Fibroblast of skin of left quadriceps (primary cell): ENCODE measurements around the gene METTL9.
"Not testable (repeated sequence)": the region's sequence is repeated elsewhere in the genome, so short reads cannot be mapped to it uniquely, and the experiment has no call there.

Source experiments
- DNase-seq, 2 experiments: peaks; one replicate each; pipeline ENCODE4 v3.0.0-alpha.2; 2013; ENCODE audit warnings: low read depth in 2 of 2

Gene METTL9

GRCh38 chr16:21599122-21600030 lies at the start of gene METTL9:
METTL9 (plus strand) TSS chr16:21599577; CDS start chr16:21599734, 157 bp downstream.
- peak; percentile 89 for DNase-seq

DNA sequence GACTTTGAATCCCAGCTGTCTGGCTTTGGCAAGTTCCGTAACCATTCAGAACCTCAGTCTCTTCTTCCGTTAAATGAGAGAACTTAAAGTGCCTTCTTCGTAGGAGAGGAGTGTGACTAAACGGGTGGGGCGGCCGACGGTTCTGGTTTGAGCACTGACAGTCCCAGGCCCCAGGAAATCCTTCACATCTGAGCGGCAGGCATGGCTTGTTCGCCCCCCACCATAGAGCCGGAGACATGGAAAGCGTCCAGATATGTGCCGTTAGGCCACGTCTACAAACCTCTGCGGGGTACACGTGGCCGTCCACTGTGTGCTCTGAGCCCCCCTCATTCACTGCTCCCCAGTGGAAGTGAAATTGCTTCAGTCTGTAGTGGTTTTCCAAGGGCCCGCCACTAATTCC lies 49.4 kb upstream of the METTL9 start:
- not testable (repeated sequence) for DNase-seq

DNA sequence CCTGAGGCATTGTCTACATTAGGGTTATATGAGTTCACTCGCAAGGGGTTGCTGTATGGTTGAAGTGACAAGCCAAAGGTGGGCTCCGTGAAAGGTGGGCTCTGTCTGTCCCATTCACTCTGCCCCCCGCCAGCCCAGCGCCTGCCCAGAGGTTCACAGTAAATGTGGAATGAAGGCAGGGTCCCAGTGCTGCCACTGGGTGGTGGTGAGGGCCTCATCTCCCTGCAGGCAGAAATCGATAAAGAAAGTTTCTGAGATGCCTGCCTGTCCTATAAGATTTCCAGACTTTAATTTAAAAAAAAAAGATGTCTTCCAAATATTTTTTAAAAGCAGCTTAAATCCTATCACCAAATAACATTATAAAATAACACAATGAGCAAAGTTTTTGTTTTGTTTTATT lies 48.9 kb upstream of the METTL9 start:
- not testable (repeated sequence) for DNase-seq

- not testable (repeated sequence) for DNase-seq
Observed at GRCh38 chr16:21551076-21551475, 48.3 kb upstream of the METTL9 start.

- not testable (repeated sequence) for DNase-seq
Observed at GRCh38 chr16:21551600-21551999, 47.8 kb upstream of the METTL9 start.

GRCh38 chr16:21553481-21554296 lies 45.7 kb upstream of the METTL9 start:
- not testable (repeated sequence) for DNase-seq

DNA sequence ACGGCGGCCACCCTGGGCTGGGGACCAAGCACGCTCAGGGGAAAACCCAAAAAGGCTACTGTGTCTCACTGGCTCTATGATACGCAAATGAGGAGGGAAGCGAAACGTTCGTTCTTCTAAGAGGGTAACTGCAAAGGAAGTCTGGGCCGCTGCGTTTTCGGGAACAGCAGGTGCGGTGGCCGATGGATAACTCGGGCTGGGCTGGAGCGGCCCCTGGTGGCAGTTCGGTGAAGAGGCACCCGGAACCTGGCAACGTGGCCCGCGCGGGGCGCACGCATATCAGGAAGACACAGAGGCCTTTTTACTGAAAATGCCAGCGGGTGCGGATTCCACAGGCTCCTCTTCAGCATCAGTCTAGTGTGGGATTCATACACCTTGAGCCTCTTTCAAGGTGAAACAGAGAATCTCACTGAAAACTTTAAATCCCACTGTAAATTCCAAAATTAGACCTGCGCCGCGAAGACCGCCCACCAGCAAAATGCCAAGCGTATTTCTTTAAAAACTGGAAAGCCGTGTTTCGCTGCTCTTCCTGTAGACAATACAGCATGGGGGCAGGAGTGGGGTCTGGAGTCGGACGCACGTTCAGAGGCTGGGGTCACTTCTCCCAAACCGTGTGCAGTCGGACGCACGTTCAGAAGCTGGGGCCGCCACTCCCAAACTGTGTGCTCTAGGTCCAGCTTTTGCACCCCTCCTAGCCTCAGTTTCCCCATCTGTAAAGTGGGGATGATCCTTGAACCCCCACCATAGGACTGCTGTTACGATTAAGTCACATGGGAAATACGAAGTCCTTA lies 44.4 kb upstream of the METTL9 start:
- peak; percentile 36 to 42 for DNase-seq

DNA sequence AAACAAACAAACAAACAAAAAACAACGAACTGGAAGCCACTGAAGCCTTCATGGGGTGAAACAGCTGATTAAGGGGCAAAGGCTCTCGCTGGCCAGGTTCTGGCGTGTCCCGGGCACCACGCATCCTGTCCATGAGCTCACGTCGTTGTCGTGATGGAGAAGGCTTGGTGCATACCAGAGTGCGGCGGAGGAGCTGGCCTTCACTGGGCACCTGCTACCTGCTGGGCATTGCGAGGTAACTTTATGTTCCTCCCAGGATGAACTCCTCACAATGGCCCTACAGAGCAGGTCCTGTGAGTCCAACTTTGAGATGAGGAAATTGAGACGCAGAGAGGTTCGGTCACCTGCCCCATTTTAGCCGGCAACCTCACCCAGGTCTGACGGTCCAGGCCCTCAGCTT lies 43.8 kb upstream of the METTL9 start:
- not testable (repeated sequence) for DNase-seq

DNA sequence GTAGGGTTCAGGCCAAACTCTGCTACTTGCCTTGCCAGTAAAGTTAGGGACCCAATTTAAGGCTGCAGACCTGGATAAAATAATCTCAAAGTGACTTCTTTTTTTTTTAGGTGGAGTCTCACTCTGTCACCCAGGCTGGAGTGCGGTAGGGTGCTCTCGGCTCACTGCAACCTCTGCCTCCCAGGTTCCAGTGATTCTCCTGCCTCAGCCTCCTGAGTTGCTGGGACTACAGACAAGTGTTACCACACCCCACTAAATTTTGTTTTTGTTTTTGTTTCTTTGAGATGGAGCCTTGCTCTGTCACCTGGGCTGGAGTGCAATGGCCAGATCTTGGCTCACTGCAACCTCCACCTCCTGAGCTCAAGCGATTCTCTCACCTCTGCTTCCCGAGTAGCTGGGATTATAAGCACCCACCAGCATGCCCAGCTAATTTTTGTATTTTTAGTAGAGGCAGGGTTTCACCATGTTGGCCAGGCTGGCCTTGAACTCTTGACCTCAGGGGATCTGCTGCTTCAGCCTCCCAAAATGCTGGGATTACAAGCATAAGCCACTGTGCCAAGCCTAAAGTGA lies 43.3 kb upstream of the METTL9 start:
- DNase-seq: not testable (repeated sequence)

GRCh38 chr16:21556651-21557241 lies 42.6 kb upstream of the METTL9 start:
- DNase-seq: not testable (repeated sequence)

DNA sequence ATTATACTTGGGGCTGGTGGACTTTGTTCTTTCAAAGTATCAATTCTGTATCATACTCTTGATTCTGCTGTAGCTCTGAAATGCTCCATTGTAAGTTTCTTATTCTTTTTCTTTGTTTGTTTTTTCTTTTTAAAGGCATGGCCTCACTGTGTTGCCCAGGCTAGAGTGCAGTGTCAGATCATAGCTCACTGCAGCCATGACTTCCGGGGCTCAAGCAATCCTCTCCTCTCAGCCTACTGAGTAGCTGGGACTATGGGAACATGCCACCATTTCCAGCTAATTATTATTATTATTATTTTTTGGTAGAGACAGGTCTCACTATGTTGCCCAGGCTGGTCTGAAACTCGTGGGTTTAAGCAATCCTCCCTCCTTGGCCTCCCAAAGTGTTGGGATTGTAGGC lies 38.9 kb upstream of the METTL9 start:
- DNase-seq: no peak

- no peak for DNase-seq
Observed at GRCh38 chr16:21563676-21564075, 35.7 kb upstream of the METTL9 start.

DNA sequence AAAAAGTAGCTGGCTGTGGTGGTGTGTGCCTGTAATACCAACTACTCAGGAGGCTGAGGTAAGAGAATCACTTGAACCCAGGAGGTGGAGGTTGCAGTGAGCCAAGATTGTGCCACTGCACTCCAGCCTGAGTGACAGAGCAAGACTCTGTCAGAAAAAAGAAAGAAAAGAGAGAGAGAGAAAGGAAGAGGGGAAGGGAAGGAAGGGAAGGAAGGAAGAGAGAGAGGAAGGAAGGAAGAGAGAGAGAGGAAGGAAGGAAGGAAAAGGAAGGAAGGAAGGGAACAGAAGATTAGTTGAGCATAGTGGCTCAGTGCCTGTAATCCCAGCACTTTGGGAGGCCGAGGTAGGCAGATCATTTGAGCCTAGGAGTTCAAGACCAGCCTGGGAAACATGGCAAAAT lies 35.0 kb upstream of the METTL9 start:
- DNase-seq: not testable (repeated sequence)

DNA sequence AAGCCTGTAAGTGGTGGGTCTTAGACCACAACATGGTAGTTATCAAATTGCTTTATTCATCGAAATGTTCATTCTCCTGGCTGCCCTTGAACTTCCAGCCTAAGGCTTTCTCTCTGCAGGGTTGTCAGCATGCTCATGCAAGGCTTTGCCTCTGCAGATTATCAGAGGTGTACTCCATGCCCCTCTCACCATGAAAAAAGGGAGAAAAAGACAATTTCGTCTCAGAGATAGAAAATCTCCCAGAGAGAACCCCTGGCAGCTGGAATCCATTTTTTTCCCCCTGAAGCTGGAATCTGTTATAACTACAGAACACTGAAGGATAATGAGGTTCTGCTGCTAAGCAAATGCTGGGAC lies 33.9 kb upstream of the METTL9 start:
- DNase-seq: no peak

- DNase-seq: no peak
Observed at GRCh38 chr16:21565861-21566669, 33.3 kb upstream of the METTL9 start.

DNA sequence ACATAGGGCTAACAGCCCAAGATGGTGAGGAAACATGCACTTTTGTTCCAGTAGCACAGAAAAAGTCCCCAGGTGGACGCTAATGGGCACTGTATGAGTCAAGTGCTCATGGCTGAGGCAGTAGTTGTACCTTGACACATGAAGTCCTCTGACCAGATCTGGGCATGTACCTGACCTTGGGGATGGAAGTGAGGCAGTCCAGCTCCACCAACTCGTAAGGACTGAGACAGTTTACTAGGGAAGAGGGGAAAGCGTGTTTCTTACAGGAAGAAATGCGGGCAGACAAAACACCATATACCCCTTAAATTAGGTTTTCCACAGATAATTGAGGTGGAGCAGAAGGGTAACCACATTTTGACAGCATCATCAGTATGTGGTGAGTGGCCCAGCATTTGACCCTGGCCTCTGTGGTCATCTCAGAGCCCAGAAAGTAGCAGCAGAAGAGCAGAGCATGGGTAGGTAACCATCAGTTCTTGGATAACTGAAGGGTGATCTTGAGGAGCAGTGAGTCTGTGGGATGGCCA lies 32.4 kb upstream of the METTL9 start:
- no peak for DNase-seq

- not testable (repeated sequence) for DNase-seq
Observed at GRCh38 chr16:21567496-21567895, 31.9 kb upstream of the METTL9 start.

- DNase-seq: no peak
Observed at GRCh38 chr16:21568502-21569189, 30.7 kb upstream of the METTL9 start.

GRCh38 chr16:21570676-21571017 lies 28.7 kb upstream of the METTL9 start:
- no peak for DNase-seq
